ENCODE data around the gene APC2. TPM values are rescaled to one million over a fixed set of nuclear protein-coding genes. Genes with fewer than 3 reads are reported as not detected.
"Not testable (repeated sequence)": the region's sequence is repeated elsewhere in the genome, so short reads cannot be mapped to it uniquely, and the experiment has no call there.

The APC2 gene
- total RNA-seq, 1 donor from 2014 or later = not detected

- TF ChIP-seq CTCF (conservative IDR thresholded peaks at IDR 0.05; ENCODE audit: low read depth, low read length) = no peak
- H3K4me3 ChIP-seq (ENCODE audit: low read depth, low read length) = no peak overlapping the region
- no peak for DNase-seq (ENCODE audit: low read depth)
Measured at GRCh38 chr19:1472231-1473084, 22.5 kb downstream of the APC2 start.

DNA sequence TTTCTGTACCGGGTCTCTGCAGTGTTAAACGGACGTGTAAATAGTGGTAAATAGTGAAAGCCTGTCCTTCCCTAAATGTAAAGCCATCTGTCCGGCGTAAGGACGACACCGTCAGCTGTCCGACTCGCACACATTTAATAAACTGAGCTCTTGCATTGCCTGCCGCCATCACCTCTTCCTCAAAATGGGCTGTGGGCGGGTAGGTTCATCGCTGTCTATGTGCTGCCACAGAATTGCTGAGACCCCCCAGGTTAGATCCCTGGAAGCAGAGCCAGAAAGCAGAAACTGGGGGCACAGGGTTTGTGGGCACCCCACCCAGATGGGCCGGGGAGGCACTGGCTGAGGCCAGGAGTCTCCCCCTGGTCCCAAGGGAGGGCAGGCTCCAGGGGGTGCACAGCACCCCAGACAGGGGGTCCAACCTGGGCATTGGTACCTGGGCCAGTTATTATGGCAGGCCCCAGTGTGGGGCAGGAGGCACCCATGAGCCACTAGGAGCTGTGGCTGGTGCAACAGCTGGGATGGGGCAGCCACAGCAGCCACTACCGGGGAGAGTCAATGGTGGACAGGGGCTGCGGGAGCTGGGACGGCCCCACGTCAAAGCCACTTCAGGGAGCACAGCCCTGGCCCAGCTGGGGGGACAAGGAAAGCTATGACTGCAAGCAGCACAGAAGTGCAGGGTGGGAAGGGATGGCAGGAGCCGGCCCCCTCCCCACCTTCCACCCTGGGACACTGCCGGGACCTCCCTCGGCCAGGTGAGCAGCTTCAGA, 23.3 kb downstream of the APC2 start:
- no peak overlapping the region for H3K4me3 ChIP-seq (ENCODE audit: low read depth, low read length)
- no peak for TF ChIP-seq CTCF (conservative IDR thresholded peaks at IDR 0.05; ENCODE audit: low read depth, low read length)
- no peak for DNase-seq (ENCODE audit: low read depth)

DNA sequence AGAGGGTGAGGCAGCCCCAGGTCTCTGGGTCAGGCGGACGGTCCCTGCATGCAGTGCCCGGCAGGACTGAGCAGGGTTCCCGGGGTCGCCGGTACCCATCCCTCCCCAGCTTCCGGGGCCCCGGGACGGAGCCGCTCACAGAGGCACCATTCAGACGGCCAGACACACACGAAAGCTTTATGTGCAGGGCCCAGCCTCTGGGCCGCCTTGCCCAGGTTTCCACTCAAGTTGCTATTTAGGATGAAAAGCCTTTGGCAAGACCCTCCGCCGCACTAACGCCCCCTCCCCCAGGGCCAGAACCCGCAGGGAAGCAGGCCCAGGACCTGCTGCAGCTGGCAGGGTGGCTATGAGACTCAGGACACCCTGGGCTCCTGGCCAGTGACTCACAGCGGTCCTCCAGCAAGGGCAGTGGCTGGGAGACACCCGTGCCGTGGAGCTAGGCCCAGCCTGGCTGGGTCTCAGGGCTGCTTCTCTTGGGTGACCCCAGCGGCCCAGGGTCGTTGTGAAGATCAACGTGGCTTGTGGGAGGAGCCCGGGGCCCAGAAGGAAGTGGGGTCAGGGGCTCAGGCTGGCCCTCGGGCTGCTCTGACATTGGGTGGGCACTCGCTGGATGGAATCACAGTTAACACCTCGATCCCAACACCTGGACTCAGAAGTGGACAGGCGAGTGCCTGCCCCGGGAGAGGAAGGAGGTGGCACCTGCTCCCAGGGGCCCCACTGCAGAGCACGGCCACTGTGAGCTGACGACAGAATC, 24.3 kb downstream of the APC2 start:
- no peak overlapping the region for H3K4me3 ChIP-seq (ENCODE audit: low read depth, low read length)
- DNase-seq (ENCODE audit: low read depth) = no peak
- no peak for TF ChIP-seq CTCF (conservative IDR thresholded peaks at IDR 0.05; ENCODE audit: low read depth, low read length)

DNA sequence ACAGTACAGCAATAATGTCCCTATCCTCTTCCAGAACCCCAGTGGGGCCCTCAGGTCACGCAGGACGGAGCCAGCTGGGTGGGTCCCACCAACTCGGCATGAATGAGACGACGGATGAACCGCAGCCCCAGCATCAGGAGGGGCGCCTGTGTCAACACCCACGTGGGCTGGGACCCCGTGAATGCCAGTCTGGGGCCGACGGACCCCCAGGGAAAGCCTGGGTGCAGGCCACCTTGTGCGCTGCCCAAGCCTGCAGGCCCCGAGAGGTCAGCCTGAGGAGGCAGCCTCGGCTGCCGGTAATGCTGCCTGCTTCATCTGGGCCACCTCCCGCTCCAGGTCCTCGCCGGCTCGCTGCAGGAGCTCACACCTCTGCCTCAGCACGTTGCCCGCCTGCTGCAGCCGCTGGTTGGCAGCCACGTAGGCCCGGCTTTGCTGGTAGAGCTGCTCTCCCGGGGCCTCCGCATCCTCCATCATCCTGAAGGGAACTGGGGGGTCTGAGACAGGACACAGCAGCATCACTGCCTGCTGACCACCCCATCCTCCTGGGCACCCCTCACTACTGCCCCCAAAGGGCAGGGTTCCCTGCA, 24.9 kb downstream of the APC2 start:
- no peak for DNase-seq (ENCODE audit: low read depth)
- TF ChIP-seq CTCF (conservative IDR thresholded peaks at IDR 0.05; ENCODE audit: low read depth, low read length) = no peak
- H3K4me3 ChIP-seq (ENCODE audit: low read depth, low read length) = no peak overlapping the region

- no peak for DNase-seq (ENCODE audit: low read depth)
- no peak for TF ChIP-seq CTCF (conservative IDR thresholded peaks at IDR 0.05; ENCODE audit: low read depth, low read length)
- H3K4me3 ChIP-seq (ENCODE audit: low read depth, low read length) = no peak overlapping the region
Measured at GRCh38 chr19:1475751-1476437, 26.0 kb downstream of the APC2 start.

DNA sequence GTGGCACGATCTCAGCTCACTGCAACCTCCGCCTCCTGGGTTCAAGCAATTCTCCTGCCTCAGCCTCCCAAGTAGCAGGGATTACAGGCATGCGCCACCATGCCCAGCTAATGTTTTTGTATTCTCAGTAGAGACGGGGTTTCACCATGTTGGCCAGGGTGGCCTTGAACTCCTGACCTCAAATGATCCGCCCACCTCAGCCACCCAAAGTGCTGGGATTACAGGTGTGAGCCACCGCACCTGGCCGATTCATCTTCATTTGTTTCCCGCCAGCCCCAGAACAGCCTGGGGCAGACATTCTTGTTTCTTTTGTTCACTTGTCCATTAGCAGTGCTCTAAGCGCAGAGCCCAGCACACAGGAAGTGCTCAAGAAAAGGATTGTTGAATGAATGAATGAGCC, 27.1 kb downstream of the APC2 start:
- not testable (repeated sequence) for H3K4me3 ChIP-seq (ENCODE audit: low read depth, low read length); DNase-seq (ENCODE audit: low read depth)
